Neural cell (in vitro differentiated cells): ENCODE data around the gene FCGR3B. TPM values are rescaled to one million over a fixed set of nuclear protein-coding genes. Genes with fewer than 3 reads are reported as not detected.
"Not testable (repeated sequence)": the region's sequence is repeated elsewhere in the genome, so short reads cannot be mapped to it uniquely, and the experiment has no call there.

ENCODE experiments used
- H2AFZ ChIP-seq: fragments of 200-600, 300-800 bp; sonication (generic), shearing (Covaris generic); 2 replicates; pipeline ENCODE4 v1.6.0; 2014; ENCODE audit warnings: low read depth, mild to moderate bottlenecking, antibody characterized with exemption, low read length, moderate library complexity
- H3F3A ChIP-seq: fragments of 200-600 bp; shearing (Covaris generic); 2 replicates; pipeline ENCODE4 v1.6.1; 2016; ENCODE audit warnings: mild to moderate bottlenecking, moderate library complexity, mixed read lengths, antibody characterized with exemption, low read length; ENCODE audit not compliant: insufficient read depth, poor library complexity, severe bottlenecking
- H3K27ac ChIP-seq: fragments of 200-600, 300-800 bp; sonication (generic), shearing (Covaris generic); 2 replicates; pipeline ENCODE4 v1.5.1; 2014; ENCODE audit warnings: mild to moderate bottlenecking, low read length, moderate library complexity
- H3K27me3 ChIP-seq: fragments of 300-800, 200-600 bp; sonication (generic), shearing (Covaris generic); 2 replicates; pipeline ENCODE4 v1.6.0; 2014; ENCODE audit warnings: mild to moderate bottlenecking, low read depth, low read length, moderate library complexity; ENCODE audit not compliant: insufficient read depth
- H3K36me3 ChIP-seq: fragments of 300-800, 200-600 bp; sonication (generic), shearing (Covaris generic); 2 replicates; pipeline ENCODE4 v1.5.1; 2014; ENCODE audit warnings: mild to moderate bottlenecking, antibody characterized with exemption, low read length, moderate library complexity; ENCODE audit not compliant: insufficient read depth
- H3K4me2 ChIP-seq: fragments of 300-800, 200-600 bp; sonication (generic), shearing (Covaris generic); 2 replicates; pipeline ENCODE4 v1.6.0; 2014; ENCODE audit warnings: mild to moderate bottlenecking, low read length
- H3K4me3 ChIP-seq: fragments of 300-800, 200-600 bp; sonication (generic), shearing (Covaris generic); 2 replicates; pipeline ENCODE4 v1.5.1; 2014; ENCODE audit warnings: mild to moderate bottlenecking, low read length, moderate library complexity
- H3K79me2 ChIP-seq: fragments of 200-600 bp; shearing (Covaris generic); replicated peaks from 2 replicates; pipeline ENCODE4 v1.6.0; 2014; ENCODE audit warnings: mild to moderate bottlenecking, low read length, moderate library complexity; ENCODE audit not compliant: insufficient read depth
- H3K9ac ChIP-seq: fragments of 300-800, 200-600 bp; sonication (generic), shearing (Covaris generic); 2 replicates; pipeline ENCODE4 v1.6.1; 2016; ENCODE audit warnings: mild to moderate bottlenecking, low read length, mixed read lengths
- H3K9me2 ChIP-seq: fragments of 200-600 bp; shearing (Covaris generic); 2 replicates; pipeline ENCODE4 v1.6.1; 2016; ENCODE audit warnings: mild to moderate bottlenecking, low read length, mixed read lengths; ENCODE audit not compliant: insufficient read depth
- H3K9me3 ChIP-seq: fragments of 200-600, 300-800 bp; sonication (generic), shearing (Covaris generic); 2 replicates; pipeline ENCODE4 v1.6.1; 2016; ENCODE audit warnings: mild to moderate bottlenecking, mixed run types, low read length, moderate library complexity, mixed read lengths
- H4K20me1 ChIP-seq: fragments of 200-600 bp; shearing (Covaris generic); 2 replicates; pipeline ENCODE4 v1.6.1; 2016; ENCODE audit warnings: mild to moderate bottlenecking, mixed run types; ENCODE audit not compliant: insufficient read depth
- polyA plus RNA-seq: library from polyadenylated mRNA; depleted of rRNA; stranded (reverse); fragments of >200 nt; gene quantifications from 2 replicates; pipeline ENCODE4 v1.2.3, GENCODE V29; 2014

Gene FCGR3B
- polyA plus RNA-seq, 1 donor from 2014 or later: not detected

GRCh38 chr1:161595583-161595982 is 35.4 kb downstream of the FCGR3B start:
- not testable (repeated sequence) for H3K27me3 ChIP-seq, H3K9me2 ChIP-seq, H3K36me3 ChIP-seq, H3K4me2 ChIP-seq, H3K4me3 ChIP-seq, H3K27ac ChIP-seq, H3K79me2 ChIP-seq, H4K20me1 ChIP-seq, H3K9ac ChIP-seq, H3F3A ChIP-seq, H2AFZ ChIP-seq, H3K9me3 ChIP-seq

GRCh38 chr1:161595173-161595572 is 35.8 kb downstream of the FCGR3B start:
- H3F3A ChIP-seq, H3K27ac ChIP-seq, H2AFZ ChIP-seq, H3K9me2 ChIP-seq, H3K9me3 ChIP-seq, H3K79me2 ChIP-seq, H3K4me3 ChIP-seq, H3K9ac ChIP-seq, H3K36me3 ChIP-seq, H3K4me2 ChIP-seq, H3K27me3 ChIP-seq, H4K20me1 ChIP-seq: not testable (repeated sequence)

- H4K20me1 ChIP-seq, H3K9me2 ChIP-seq, H2AFZ ChIP-seq, H3K36me3 ChIP-seq, H3K9ac ChIP-seq, H3K27me3 ChIP-seq, H3K4me2 ChIP-seq, H3K27ac ChIP-seq, H3K4me3 ChIP-seq, H3F3A ChIP-seq, H3K79me2 ChIP-seq, H3K9me3 ChIP-seq: not testable (repeated sequence)
Observed at GRCh38 chr1:161594269-161594984, 36.5 kb downstream of the FCGR3B start.

- H3K36me3 ChIP-seq, H3K79me2 ChIP-seq, H3K4me2 ChIP-seq, H3K4me3 ChIP-seq, H3K27me3 ChIP-seq, H3K9ac ChIP-seq, H3K9me2 ChIP-seq, H3F3A ChIP-seq, H4K20me1 ChIP-seq, H3K27ac ChIP-seq, H3K9me3 ChIP-seq, H2AFZ ChIP-seq: not testable (repeated sequence)
Observed at GRCh38 chr1:161593092-161593755, 37.8 kb downstream of the FCGR3B start.

GRCh38 chr1:161592586-161592985 is 38.4 kb downstream of the FCGR3B start:
- not testable (repeated sequence) for H3K9me2 ChIP-seq, H3K9ac ChIP-seq, H2AFZ ChIP-seq, H3F3A ChIP-seq, H3K27me3 ChIP-seq, H3K4me3 ChIP-seq, H3K79me2 ChIP-seq, H3K4me2 ChIP-seq, H3K9me3 ChIP-seq, H3K36me3 ChIP-seq, H3K27ac ChIP-seq, H4K20me1 ChIP-seq

- not testable (repeated sequence) for H3K27me3 ChIP-seq, H3F3A ChIP-seq, H3K9me2 ChIP-seq, H3K4me3 ChIP-seq, H3K9me3 ChIP-seq, H2AFZ ChIP-seq, H3K36me3 ChIP-seq, H3K9ac ChIP-seq, H3K4me2 ChIP-seq, H4K20me1 ChIP-seq, H3K27ac ChIP-seq, H3K79me2 ChIP-seq
Observed at GRCh38 chr1:161589920-161590319, 41.1 kb downstream of the FCGR3B start.

GRCh38 chr1:161589365-161589764 is 41.6 kb downstream of the FCGR3B start:
- H3K4me2 ChIP-seq, H2AFZ ChIP-seq, H3F3A ChIP-seq, H3K9me2 ChIP-seq, H3K27ac ChIP-seq, H3K36me3 ChIP-seq, H3K9ac ChIP-seq, H3K27me3 ChIP-seq, H3K79me2 ChIP-seq, H3K4me3 ChIP-seq, H4K20me1 ChIP-seq, H3K9me3 ChIP-seq: not testable (repeated sequence)

GRCh38 chr1:161588596-161588995 is 42.4 kb downstream of the FCGR3B start:
- H3K27ac ChIP-seq, H3K4me2 ChIP-seq, H3F3A ChIP-seq, H3K4me3 ChIP-seq, H3K27me3 ChIP-seq, H3K9ac ChIP-seq, H3K36me3 ChIP-seq, H3K9me2 ChIP-seq, H2AFZ ChIP-seq, H3K9me3 ChIP-seq, H3K79me2 ChIP-seq, H4K20me1 ChIP-seq: not testable (repeated sequence)
